ENCODE measurements around the gene PSMB2.
"Not testable (repeated sequence)": the region's sequence is repeated elsewhere in the genome, so short reads cannot be mapped to it uniquely, and the experiment has no call there.

Gene PSMB2

GRCh38 chr1:35641233-35641866 lies at the start of gene PSMB2:
Gene PSMB2 (minus strand): TSS chr1:35641526. CDS start chr1:35641432, 94 bp downstream.
- DNase-seq = peak; percentile 97

GRCh38 chr1:35691080-35691479 lies 49.8 kb upstream of the PSMB2 start:
- no peak for DNase-seq

DNA sequence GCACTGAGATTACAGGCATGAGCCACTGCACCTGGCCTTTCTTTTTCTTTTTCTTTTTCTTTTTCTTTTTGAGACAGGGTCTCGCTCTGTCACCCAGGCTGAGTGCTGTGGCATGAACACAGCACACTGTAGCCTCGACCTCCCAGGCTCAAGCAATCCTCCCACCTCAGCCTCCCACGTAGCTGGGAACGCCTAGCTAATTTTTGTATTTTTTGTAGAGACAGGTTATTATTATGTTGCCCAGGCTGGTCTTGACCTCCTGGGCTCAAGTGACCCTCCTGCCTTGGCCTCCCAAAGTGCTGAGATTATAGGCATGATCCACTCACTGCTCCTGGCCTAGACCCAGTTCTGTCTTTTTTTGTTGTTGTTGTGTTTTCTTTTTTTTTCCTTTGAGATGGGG lies 48.8 kb upstream of the PSMB2 start:
- DNase-seq = not testable (repeated sequence)

DNA sequence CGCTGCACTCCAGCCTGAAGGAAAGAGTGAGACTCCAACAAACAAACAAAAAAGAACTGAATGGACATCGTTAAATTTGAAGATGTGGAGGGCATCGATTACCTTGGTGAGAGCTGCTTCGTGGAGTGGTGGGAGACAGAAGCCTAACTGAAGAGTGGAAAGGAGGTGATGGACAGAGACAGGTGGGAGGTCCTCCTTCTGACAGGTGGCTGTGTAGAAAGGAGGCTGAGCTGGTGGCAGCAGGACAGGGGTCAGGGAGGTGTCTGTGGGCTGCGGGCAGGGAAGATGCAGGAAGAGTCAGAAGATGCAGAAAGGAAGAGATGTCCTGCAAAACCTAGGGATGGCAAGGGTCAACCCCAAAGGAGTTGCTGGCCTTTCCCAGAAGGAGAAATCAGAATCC lies 46.8 kb upstream of the PSMB2 start:
- DNase-seq = no peak

DNA sequence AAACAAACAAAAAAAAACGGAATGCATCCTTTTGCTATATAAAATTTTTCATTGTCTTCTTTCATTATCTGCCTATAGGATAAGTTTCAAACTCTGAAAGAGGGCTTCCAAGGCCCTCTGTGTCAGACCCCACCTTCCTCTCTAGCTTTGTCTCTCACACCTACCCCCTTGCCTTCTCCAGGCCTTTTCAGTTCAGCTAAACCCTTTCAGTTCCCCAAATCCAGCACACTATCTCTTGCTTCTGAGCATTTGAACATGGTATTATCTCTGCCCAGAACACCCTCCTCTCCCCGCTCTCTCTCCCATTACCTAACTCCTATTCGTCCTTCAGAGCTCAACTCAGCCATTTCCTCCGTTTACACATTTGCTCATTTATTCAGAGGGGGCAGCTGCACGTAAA lies 41.7 kb upstream of the PSMB2 start:
- no peak for DNase-seq

GRCh38 chr1:35680271-35680670 lies 38.9 kb upstream of the PSMB2 start:
- DNase-seq = no peak

DNA sequence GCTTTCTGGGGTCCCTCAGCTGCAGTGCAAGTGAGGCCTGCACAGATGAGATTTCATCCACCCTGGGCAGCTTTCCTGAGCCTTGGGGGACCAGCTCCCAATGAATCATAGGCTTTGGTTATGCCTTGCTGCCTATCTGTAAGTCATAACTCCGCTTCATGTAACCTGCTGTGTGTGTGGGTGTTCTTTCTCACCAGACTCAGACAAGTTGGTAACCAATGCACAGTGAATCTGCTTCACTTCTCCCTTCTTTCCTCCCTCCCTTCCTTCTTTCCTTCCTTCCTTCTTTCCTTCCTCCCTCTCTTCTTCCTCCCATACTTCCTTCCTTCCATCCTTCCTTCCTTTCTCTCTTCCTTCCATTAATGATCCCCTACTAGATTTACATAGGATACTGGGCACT lies 34.4 kb upstream of the PSMB2 start:
- DNase-seq = no peak

DNA sequence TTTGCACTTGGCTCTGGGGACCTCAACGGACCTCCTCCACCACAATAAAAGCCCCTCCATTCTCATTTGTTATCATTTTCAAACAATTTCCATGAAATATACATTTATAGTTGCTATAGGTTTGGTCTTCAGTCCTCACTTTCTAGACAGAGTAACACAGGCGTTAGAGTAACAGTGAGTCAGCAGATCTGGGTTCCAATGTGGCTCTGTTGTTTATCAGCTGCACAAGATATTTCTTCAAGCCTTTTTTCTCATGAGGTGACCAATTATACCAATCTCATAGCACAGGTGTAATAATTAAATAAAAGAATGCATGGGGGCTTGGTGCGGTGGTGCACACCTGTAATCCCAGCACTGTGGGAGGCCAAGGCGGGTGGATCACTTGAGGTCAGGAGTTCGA lies 32.8 kb upstream of the PSMB2 start:
- no peak for DNase-seq

- no peak for DNase-seq
These were observed 30.8 kb upstream of the PSMB2 start for GRCh38 chr1:35672116-35672515.

GRCh38 chr1:35668506-35668905 lies 27.2 kb upstream of the PSMB2 start:
- no peak for DNase-seq

GRCh38 chr1:35666916-35667315 lies 25.6 kb upstream of the PSMB2 start:
- no peak for DNase-seq

DNA sequence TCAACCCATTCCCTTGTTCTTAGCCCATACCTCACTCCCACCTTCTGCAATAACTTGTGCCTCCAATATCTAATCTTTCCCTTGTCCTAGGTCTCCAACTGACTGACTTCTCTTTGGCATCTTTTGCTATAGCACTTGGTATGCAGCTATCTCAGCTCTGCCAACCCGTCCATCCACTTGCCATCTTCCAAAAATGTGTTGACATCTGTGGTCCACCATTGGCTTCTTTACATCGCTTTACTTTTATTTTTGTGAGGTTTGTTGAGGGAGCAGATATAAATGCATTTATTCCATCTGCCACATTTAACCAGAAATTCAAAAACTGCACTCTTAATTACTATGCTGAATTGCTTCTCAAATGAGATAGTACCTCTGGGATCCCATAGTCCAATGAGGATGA lies 24.9 kb upstream of the PSMB2 start:
- DNase-seq = no peak

DNA sequence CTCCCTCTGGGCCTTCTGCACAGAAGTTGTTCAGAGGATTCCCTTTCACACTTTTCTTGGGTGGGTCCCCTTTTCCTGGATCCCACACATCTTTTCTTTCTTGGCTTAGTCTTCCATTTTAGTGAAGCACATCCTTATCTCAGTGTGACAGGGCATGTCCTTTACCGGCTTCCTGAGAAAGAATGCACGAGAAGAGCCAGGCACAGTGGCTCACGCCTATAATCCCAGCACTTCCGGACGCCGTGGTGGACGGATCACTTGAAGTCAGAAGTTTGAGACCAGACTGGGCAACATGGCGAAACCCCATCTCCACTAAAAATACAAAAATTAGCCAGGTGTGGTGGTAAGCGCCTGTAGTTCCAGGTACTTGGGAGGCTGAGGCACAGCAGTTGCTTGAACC lies 22.1 kb upstream of the PSMB2 start:
- no peak for DNase-seq

GRCh38 chr1:35661474-35661795 lies 20.1 kb upstream of the PSMB2 start:
- no peak for DNase-seq

DNA sequence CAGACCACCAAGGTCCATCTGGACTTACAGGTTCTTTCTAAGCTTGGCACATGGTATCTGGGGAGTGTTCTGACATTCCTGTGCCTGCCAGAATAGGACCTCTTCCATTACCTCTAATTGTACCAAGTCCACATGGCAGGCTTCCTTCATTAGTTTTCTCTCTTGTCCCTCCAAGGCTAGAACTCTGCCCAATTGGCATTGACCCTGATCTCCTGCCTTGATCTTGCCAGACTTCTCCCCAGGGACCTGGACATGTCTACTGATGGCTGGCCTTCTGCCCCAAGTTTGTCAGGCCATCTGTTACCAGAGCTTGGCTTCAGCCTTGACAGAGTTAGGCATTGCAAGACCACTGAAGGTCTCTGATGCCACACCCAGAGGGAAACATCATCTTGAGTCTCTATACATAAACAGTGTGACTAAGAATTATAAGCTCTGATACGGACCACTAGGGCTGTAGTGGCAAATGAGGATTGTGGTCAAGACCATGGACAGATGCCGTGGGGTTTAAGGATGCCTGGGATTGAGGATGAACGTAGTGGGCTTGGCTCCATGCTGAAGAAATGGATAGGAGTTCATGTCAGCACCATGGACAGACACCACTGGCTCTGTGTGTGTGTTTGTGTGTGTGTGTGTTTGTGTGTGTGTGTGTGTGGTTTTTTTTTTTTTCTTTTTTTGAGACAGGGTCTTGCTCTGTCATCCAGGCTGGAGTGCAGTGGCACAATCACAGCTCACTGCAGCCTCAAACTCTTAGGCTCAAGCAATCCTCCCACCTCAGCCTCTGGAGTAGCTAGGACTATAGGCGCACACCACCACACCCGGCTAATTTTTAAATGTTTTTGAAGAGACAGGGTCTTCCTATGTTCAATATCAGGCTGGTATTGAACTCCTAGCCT lies 19.5 kb upstream of the PSMB2 start:
- DNase-seq = no peak

DNA sequence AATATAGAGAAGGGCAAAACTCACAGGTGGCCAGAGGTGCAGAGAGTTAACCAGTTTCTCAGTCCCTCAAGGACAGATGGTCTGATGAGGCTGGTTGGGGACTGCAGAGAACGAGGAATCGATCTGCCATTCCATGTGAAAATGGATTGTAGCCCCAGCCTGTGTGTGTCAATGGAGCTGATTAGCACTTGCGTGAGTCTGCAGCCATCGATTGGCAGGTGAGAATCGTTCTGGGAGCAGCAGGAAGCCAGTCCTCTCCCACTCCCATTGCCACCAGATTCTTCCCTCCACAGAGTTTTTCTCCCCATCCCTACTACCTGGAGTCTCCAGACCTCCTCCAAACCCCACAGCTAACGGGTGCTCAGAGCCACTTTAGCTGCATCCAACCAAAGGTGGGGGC lies 18.3 kb upstream of the PSMB2 start:
- DNase-seq = no peak

GRCh38 chr1:35657851-35658250 lies 16.5 kb upstream of the PSMB2 start:
- DNase-seq = no peak

- DNase-seq = no peak
These were observed 15.5 kb upstream of the PSMB2 start for GRCh38 chr1:35656863-35657232.

- DNase-seq = no peak
These were observed 15.0 kb upstream of the PSMB2 start for GRCh38 chr1:35656148-35656862.

DNA sequence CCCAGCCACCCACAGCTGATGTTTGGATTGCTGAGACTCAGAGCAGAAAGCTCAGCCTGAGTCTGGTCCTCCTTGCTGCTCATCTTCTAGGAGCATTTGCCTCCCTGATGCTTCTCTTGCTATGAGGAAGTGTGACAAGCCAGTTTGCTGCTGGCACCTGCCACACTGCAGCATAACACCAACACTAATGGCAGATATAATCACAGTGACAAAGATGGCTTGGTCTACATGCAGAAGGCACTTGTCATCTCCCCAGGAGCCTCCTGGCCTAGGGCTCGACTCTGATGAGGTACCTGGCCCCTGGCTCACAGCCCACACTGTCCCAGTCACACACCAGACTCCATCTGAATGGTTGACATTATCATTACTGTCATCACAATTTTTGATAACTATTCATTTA lies 13.9 kb upstream of the PSMB2 start:
- no peak for DNase-seq

- DNase-seq = no peak
These were observed 9.1 kb upstream of the PSMB2 start for GRCh38 chr1:35650416-35650815.

DNA sequence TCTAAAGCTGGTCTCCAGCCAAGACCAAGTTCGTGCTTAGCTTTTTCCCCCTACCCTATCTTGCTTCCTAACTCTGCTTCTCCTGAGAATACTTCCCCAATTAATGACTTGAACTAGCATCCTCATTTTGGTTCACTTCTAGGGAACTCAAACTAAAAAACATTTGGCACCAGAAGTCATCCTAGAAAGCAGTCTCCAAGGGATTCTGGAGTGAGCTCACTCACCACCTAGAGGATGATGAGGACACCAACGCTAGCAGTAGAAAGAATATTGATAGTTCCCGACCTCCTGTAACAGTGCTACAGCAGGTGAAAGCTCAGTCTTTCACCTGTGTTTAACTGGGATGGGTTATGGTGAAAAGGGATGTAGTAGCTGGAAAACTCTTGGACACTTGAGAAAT lies 4.7 kb upstream of the PSMB2 start:
- no peak for DNase-seq

GRCh38 chr1:35644204-35644603 lies 2.9 kb upstream of the PSMB2 start:
- no peak for DNase-seq

DNA sequence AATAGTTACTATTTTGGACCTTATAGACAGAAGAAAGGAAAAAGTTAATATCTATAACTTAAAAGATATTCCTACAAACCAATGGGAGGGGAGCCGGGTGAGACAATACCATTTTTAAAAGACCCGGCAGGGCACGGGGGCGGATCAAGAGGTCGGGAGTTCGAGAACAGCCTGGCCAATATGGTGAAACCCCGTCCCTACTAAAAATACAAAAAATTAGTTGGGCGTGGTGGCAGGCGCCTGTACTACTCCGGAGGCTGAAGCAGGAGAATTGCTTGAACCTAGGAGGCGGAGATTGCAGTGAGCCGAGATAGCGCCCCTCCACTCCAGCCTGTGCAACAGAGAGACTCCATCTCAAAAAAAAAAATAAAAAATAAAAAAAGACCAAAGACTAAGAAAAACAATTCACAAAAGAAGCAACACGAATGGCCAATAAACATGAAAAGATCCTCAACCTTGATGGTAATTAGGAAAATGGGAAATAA lies 1.2 kb upstream of the PSMB2 start:
- no peak for DNase-seq
